OCI-LY3 (cell line): ENCODE measurements around the gene GPX7.

Experiments used
- H2AFZ ChIP-seq: fragments of 200-600, 300-600 bp; shearing (Covaris generic); 2 replicates; pipeline ENCODE4 v1.6.0; 2014; ENCODE audit warnings: antibody characterized with exemption, low read depth, low read length
- H3K27ac ChIP-seq: fragments of 200-600, 300-600 bp; sonication (generic); 2 replicates; pipeline ENCODE4 v1.5.1; 2014; ENCODE audit warnings: mild to moderate bottlenecking, low read length, moderate library complexity, mixed read lengths
- H3K27me3 ChIP-seq: fragments of 200-600, 300-600 bp; sonication (generic); 2 replicates; pipeline ENCODE4 v1.6.1; 2014; ENCODE audit warnings: low read depth, low read length, mixed read lengths
- H3K36me3 ChIP-seq: fragments of 200-600, 300-600 bp; sonication (generic); replicated peaks from 2 replicates; pipeline ENCODE3; 2014; ENCODE audit warnings: low read depth, low read length, mixed read lengths
- H3K4me1 ChIP-seq: fragments of 300-600, 200-600 bp; sonication (generic); 2 replicates; pipeline ENCODE4 v1.6.1; 2014; ENCODE audit warnings: low read length, mixed read lengths
- H3K4me2 ChIP-seq: fragments of 200-600, 300-600 bp; sonication (generic); 2 replicates; pipeline ENCODE4 v1.6.1; 2014; ENCODE audit warnings: low read length, mixed read lengths
- H3K4me3 ChIP-seq: fragments of 300-600, 200-600 bp; sonication (generic); 2 replicates; pipeline ENCODE4 v1.5.1; 2014; ENCODE audit warnings: antibody characterized with exemption, mild to moderate bottlenecking, low read length, moderate library complexity
- H3K79me2 ChIP-seq: fragments of 300-600, 200-600 bp; shearing (Covaris generic); 2 replicates; pipeline ENCODE4 v1.6.1; 2014; ENCODE audit warnings: mild to moderate bottlenecking, low read length, mixed read lengths
- H3K9ac ChIP-seq: fragments of 300-600, 200-600 bp; shearing (Covaris generic); 2 replicates; pipeline ENCODE4 v1.6.0; 2014; ENCODE audit warnings: mild to moderate bottlenecking, low read length, moderate library complexity
- H3K9me3 ChIP-seq: fragments of 200-600, 300-600 bp; shearing (Covaris generic); 2 replicates; pipeline ENCODE4 v1.6.1; 2014; ENCODE audit warnings: low read length, mixed read lengths; ENCODE audit not compliant: insufficient read depth
- H4K20me1 ChIP-seq: fragments of 200-600, 300-600 bp; sonication (generic); 2 replicates; pipeline ENCODE4 v1.6.1; 2016; ENCODE audit warnings: low read length, mixed read lengths; ENCODE audit not compliant: insufficient read depth
- EZH2phosphoT487 ChIP-seq: fragments of 200-600 bp; shearing (Covaris generic); IDR thresholded peaks from 2 replicates; pipeline ENCODE4 v1.6.1; 2018; ENCODE audit warnings: antibody characterized with exemption, mixed run types, low read depth
- TF ChIP-seq, protein P1 (sequence below): fragments of 200-600, 300-600 bp; sonication (generic); IDR thresholded peaks from 2 replicates; pipeline ENCODE4 v1.5.1; 2014; ENCODE audit warnings: antibody characterized with exemption, low read length, low read depth

GPX7 gene

DNA sequence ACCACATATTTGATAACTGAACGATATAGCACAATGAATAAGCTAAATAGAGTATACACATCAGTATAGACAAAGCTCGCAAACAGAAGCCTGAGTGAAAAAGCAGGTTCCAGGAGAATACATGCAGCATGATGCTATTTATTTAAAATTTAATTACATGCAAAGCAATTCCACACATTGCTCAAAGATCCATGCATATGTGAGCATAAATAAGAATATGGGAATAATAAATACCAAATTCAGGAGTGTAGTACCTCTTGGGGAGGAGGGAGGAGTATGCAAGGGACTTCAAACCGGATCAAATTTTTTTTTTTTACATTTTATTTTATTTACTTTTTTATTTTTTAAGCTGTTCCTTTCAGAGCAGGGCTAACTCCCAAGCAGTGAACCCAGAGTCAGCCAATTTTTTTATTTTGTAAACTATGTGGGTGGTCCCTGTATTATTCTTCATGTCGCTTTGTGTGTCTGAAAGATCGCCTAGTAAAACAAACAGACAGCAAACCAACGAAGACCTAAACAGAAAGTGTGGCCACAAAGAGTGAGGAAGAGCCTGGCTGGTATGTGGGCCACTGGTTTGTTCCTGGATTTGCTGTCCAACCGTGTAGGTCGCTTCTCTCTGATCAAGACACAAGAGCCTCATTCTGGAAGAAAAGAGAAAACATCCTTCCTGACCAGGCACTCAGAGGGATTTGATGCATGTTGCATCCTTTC, 26.6 kb downstream of the GPX7 start:
- no peak overlapping the region for H3K4me2 ChIP-seq
- TF ChIP-seq, protein P1, sequence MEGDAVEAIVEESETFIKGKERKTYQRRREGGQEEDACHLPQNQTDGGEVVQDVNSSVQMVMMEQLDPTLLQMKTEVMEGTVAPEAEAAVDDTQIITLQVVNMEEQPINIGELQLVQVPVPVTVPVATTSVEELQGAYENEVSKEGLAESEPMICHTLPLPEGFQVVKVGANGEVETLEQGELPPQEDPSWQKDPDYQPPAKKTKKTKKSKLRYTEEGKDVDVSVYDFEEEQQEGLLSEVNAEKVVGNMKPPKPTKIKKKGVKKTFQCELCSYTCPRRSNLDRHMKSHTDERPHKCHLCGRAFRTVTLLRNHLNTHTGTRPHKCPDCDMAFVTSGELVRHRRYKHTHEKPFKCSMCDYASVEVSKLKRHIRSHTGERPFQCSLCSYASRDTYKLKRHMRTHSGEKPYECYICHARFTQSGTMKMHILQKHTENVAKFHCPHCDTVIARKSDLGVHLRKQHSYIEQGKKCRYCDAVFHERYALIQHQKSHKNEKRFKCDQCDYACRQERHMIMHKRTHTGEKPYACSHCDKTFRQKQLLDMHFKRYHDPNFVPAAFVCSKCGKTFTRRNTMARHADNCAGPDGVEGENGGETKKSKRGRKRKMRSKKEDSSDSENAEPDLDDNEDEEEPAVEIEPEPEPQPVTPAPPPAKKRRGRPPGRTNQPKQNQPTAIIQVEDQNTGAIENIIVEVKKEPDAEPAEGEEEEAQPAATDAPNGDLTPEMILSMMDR = no peak
- TF ChIP-seq EZH2phosphoT487 = no peak
- H3K4me1 ChIP-seq = peaks cover 4% of the 10 kb centered on the region
- H3K36me3 ChIP-seq = no peaks in the 10 kb centered on the region
- no peak overlapping the region for H3K27ac ChIP-seq
- H3K9me3 ChIP-seq = no peaks in the 10 kb centered on the region
- no peaks in the 10 kb centered on the region for H4K20me1 ChIP-seq
- no peak overlapping the region for H3K9ac ChIP-seq
- no peak overlapping the region for H2AFZ ChIP-seq
- no peak overlapping the region for H3K4me3 ChIP-seq
- H3K79me2 ChIP-seq = no peaks in the 10 kb centered on the region
- H3K27me3 ChIP-seq = no peaks in the 10 kb centered on the region

DNA sequence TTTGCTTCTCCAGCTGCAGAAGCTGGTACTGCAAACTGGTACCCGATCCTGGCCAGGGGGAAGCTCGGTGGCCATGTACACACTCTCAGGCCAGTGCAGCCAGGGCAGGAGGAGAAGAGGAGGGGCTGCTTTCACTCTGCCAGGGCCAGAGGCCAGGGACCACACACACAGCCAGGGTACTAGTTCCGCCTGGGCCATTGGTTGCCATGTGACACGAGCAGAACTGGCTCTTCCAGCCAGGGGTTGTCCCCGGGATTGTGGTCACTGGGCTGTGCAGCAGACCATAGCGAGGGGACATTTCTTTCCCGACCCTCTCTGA, 27.1 kb downstream of the GPX7 start:
- Histone ChIP-seq H3K79me2 (no peaks in the 10 kb centered on the region), H3K27me3 (no peaks in the 10 kb centered on the region), H4K20me1 (no peaks in the 10 kb centered on the region), H3K4me2 (no peak overlapping the region), H3K9me3 (no peaks in the 10 kb centered on the region), H3K4me1 (peaks cover 9% of the 10 kb centered on the region), H3K36me3 (no peaks in the 10 kb centered on the region), H3K4me3 (no peak overlapping the region), H3K9ac (no peak overlapping the region), H2AFZ (no peak overlapping the region), H3K27ac (no peak overlapping the region)
- TF ChIP-seq, protein P1 = no peak
- TF ChIP-seq EZH2phosphoT487 = no peak

DNA sequence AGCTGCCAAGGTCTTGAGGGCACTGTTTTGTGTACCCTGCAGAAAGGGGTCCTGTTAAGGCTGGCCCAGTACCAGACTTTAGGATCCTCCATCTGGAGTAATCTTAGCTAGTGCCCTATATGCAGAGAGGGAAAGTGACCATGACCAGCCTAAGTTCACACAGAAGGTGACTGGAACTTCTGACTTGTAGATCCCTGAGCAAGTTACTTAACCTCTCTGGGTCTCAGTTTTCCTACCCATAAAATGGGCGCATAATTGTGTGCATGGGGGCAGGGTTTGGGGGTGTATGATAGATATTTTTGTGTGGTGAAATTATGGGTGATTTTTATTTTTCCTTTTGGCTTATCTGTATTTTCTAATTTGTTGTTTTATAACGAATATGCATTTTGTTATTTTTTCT, 27.5 kb downstream of the GPX7 start:
- Histone ChIP-seq H3K4me1 (peaks cover 11% of the 10 kb centered on the region), H3K4me3 (no peak overlapping the region), H4K20me1 (no peaks in the 10 kb centered on the region), H2AFZ (no peak overlapping the region), H3K9me3 (no peaks in the 10 kb centered on the region), H3K36me3 (no peaks in the 10 kb centered on the region), H3K27ac (no peak overlapping the region), H3K4me2 (no peak overlapping the region), H3K27me3 (no peaks in the 10 kb centered on the region), H3K79me2 (no peaks in the 10 kb centered on the region), H3K9ac (no peak overlapping the region)
- TF ChIP-seq, protein P1 = no peak
- no peak for TF ChIP-seq EZH2phosphoT487

DNA sequence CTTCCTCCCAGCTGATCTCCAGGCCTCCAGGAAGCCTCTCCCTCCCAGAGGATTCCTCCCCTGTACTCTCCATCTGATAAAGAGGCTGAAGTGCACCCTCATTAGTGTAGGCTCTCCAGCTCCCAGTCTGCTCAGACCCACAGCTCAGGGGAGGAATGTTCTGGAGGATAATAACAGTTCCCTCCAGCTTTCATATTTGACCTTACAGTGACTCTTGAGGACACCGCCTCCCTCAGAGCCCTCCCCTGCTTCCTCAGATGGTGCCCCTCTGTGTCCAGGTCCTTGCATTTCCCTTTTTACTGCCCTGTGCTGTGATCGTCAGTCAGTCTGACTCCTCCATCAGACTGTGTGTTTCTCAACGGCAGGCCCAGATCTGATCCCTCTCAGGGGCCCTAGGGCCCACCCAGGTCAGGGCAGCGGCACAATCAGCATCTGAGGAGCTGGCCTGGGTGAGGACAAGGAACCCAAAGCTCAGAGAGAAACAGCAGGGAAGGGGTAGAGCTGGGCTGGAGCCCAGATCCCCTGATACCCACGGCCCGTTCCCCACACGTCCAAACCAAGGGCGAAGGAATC, 29.7 kb downstream of the GPX7 start:
- no peak overlapping the region for H3K4me2 ChIP-seq
- H3K27ac ChIP-seq = no peak overlapping the region
- H3K4me3 ChIP-seq = no peak overlapping the region
- H3K4me1 ChIP-seq = peaks cover 27% of the 10 kb centered on the region
- no peak overlapping the region for H2AFZ ChIP-seq
- no peaks in the 10 kb centered on the region for H3K27me3 ChIP-seq
- no peaks in the 10 kb centered on the region for H3K36me3 ChIP-seq
- H3K9ac ChIP-seq = no peak overlapping the region
- H4K20me1 ChIP-seq = no peaks in the 10 kb centered on the region
- no peaks in the 10 kb centered on the region; the same call in 1 of the 2 replicates for H3K9me3 ChIP-seq
- no peaks in the 10 kb centered on the region for H3K79me2 ChIP-seq
- no peak for TF ChIP-seq EZH2phosphoT487
- TF ChIP-seq, protein P1 = no peak
